Measurements from ENCODE around the gene CDRT15L2. TPM values are rescaled to one million over a fixed set of nuclear protein-coding genes. Genes with fewer than 3 reads are reported as not detected.
A peak's percentile ranks its signal among the peaks of the same experiment; 100 is the strongest.
"Not testable (repeated sequence)": the region's sequence is repeated elsewhere in the genome, so short reads cannot be mapped to it uniquely, and the experiment has no call there.

Gene CDRT15L2
- total RNA-seq, 1 donor from 2014 or later, result not detected

DNA sequence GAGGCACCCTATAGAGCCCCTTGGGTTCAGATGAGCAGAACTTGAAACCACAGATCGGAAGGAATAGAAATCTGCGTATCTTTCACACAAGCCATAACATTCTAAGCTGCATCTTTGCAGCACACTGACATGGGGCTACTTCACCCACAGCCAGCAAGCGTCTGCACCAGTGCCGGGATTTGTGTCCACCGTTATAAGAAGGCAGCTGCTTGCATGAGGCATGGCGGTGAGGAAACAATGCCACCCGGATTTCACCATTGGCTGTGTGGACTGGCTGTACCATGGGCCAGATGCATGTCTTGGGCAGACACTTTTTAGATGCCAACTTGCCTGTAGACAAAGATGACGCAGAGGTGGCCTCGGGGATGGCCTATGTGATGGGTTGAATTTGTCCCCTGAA lies 20.5 kb upstream of the CDRT15L2 start:
- not testable (repeated sequence) for H3K36me3 Mint-ChIP-seq; H3K9me3 Mint-ChIP-seq; H3K27me3 Mint-ChIP-seq (ENCODE audit: low read depth); DNase-seq (ENCODE audit: low spot score in 2 of 2, unreplicated experiment in 2 of 2); H3K4me1 Mint-ChIP-seq; H3K4me3 Mint-ChIP-seq; H3K27ac Mint-ChIP-seq

DNA sequence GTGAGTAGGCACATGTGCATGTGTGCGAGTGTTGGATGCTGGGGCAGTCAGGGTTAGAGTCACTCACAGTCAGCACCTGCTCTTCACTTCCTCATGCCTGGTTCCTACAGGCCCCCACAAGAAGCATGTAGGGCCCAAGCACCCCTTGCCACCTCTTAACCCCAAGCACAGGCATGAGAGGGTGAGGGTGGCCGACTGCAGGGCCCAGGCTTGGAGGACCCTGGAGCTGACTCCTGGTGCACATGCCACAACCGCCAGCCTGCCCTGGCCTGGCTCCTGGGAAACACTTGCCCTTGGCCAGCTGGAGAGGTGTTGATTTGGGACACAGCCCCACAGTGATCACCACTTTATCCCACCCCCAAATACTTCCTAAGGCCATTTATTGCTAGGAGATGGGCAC lies 16.9 kb upstream of the CDRT15L2 start:
- Mint-ChIP-seq H3K27me3 (ENCODE audit: low read depth) (peaks cover 6% of the 10 kb centered on the region), H3K4me3 (no peak overlapping the region), H3K9me3 (peaks cover 4% of the 10 kb centered on the region), H3K4me1 (no peaks in the 10 kb centered on the region), H3K27ac (no peak overlapping the region), H3K36me3 (no peaks in the 10 kb centered on the region)
- no peak for DNase-seq (ENCODE audit: low spot score in 2 of 2, unreplicated experiment in 2 of 2)
- TF ChIP-seq, protein P1, sequence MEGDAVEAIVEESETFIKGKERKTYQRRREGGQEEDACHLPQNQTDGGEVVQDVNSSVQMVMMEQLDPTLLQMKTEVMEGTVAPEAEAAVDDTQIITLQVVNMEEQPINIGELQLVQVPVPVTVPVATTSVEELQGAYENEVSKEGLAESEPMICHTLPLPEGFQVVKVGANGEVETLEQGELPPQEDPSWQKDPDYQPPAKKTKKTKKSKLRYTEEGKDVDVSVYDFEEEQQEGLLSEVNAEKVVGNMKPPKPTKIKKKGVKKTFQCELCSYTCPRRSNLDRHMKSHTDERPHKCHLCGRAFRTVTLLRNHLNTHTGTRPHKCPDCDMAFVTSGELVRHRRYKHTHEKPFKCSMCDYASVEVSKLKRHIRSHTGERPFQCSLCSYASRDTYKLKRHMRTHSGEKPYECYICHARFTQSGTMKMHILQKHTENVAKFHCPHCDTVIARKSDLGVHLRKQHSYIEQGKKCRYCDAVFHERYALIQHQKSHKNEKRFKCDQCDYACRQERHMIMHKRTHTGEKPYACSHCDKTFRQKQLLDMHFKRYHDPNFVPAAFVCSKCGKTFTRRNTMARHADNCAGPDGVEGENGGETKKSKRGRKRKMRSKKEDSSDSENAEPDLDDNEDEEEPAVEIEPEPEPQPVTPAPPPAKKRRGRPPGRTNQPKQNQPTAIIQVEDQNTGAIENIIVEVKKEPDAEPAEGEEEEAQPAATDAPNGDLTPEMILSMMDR (IDR thresholded peaks at IDR 0.05; ENCODE audit: unreplicated experiment), result no peak

- H3K9me3 Mint-ChIP-seq; H3K27ac Mint-ChIP-seq; H3K4me1 Mint-ChIP-seq; H3K36me3 Mint-ChIP-seq; DNase-seq (ENCODE audit: low spot score in 2 of 2, unreplicated experiment in 2 of 2); H3K27me3 Mint-ChIP-seq (ENCODE audit: low read depth); H3K4me3 Mint-ChIP-seq: not testable (repeated sequence)
Observed at GRCh38 chr17:20565245-20565644, 14.3 kb upstream of the CDRT15L2 start.

- TF ChIP-seq, protein P1 (IDR thresholded peaks at IDR 0.05; ENCODE audit: unreplicated experiment), result no peak
- Mint-ChIP-seq H3K27ac (no peak overlapping the region), H3K27me3 (ENCODE audit: low read depth) (peaks cover 2% of the 10 kb centered on the region), H3K4me1 (no peaks in the 10 kb centered on the region), H3K36me3 (no peaks in the 10 kb centered on the region), H3K4me3 (no peak overlapping the region), H3K9me3 (peaks cover 4% of the 10 kb centered on the region)
- no peak for DNase-seq (ENCODE audit: low spot score in 2 of 2, unreplicated experiment in 2 of 2)
Observed at GRCh38 chr17:20565711-20566110, 13.8 kb upstream of the CDRT15L2 start.

GRCh38 chr17:20566736-20567135 lies 12.8 kb upstream of the CDRT15L2 start:
- not testable (repeated sequence) for H3K27me3 Mint-ChIP-seq (ENCODE audit: low read depth); H3K36me3 Mint-ChIP-seq; H3K9me3 Mint-ChIP-seq; H3K27ac Mint-ChIP-seq; DNase-seq (ENCODE audit: low spot score in 2 of 2, unreplicated experiment in 2 of 2); H3K4me1 Mint-ChIP-seq; H3K4me3 Mint-ChIP-seq

DNA sequence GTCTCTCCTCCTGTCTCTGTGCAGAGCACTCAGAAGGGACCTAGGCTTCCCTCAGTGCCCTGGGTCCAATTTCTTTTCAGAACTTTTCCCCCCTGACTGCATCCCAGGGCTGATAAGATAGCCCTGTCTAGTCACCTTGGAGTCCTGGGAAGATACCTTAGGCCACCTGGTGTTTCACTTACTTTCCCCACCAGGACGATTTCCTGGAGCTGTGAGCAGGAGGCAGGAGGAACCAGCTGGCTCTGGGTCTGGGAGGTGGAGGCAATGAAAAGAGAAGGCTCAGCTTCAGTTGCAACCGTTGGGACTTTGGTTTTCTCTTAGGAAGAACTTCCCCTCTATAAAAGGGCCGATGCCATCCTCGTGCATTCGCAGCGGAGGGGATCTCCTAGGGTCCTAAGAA lies 12.1 kb upstream of the CDRT15L2 start:
- H3K4me1 Mint-ChIP-seq; H3K9me3 Mint-ChIP-seq; H3K27me3 Mint-ChIP-seq (ENCODE audit: low read depth); H3K4me3 Mint-ChIP-seq; DNase-seq (ENCODE audit: low spot score in 2 of 2, unreplicated experiment in 2 of 2); H3K36me3 Mint-ChIP-seq; H3K27ac Mint-ChIP-seq: not testable (repeated sequence)

- not testable (repeated sequence) for H3K9me3 Mint-ChIP-seq; H3K4me3 Mint-ChIP-seq; H3K27ac Mint-ChIP-seq; H3K27me3 Mint-ChIP-seq (ENCODE audit: low read depth); H3K4me1 Mint-ChIP-seq; DNase-seq (ENCODE audit: low spot score in 2 of 2, unreplicated experiment in 2 of 2); H3K36me3 Mint-ChIP-seq
Observed at GRCh38 chr17:20568604-20569003, 10.9 kb upstream of the CDRT15L2 start.

DNA sequence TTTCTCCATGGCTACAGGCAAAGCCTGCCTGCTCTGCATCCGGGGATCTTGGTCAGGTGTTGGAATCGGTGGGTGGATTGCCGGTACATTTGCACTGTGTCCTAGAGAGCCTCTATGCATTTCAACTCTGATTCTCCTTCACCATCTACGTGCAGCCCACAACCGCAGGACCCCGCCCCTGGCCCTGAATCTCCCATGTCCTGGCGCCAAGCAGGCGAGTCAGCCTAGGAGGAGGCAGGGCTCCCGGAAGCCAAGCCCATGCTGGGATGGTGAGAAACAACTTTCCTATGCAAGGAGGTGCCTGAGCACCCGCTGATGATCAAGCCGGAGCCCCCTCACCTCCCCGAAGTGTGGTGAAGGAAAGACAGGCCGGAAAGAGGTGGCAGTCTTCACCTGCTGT lies 7.9 kb upstream of the CDRT15L2 start:
- H3K36me3 Mint-ChIP-seq; DNase-seq (ENCODE audit: low spot score in 2 of 2, unreplicated experiment in 2 of 2); H3K4me3 Mint-ChIP-seq; H3K4me1 Mint-ChIP-seq; H3K27ac Mint-ChIP-seq; H3K27me3 Mint-ChIP-seq (ENCODE audit: low read depth); H3K9me3 Mint-ChIP-seq: not testable (repeated sequence)

GRCh38 chr17:20573216-20573615 lies 6.3 kb upstream of the CDRT15L2 start:
- H3K27ac Mint-ChIP-seq; DNase-seq (ENCODE audit: low spot score in 2 of 2, unreplicated experiment in 2 of 2); H3K9me3 Mint-ChIP-seq; H3K4me1 Mint-ChIP-seq; H3K4me3 Mint-ChIP-seq; H3K36me3 Mint-ChIP-seq; H3K27me3 Mint-ChIP-seq (ENCODE audit: low read depth): not testable (repeated sequence)

- H3K4me1 Mint-ChIP-seq; H3K27ac Mint-ChIP-seq; H3K36me3 Mint-ChIP-seq; DNase-seq (ENCODE audit: low spot score in 2 of 2, unreplicated experiment in 2 of 2); H3K4me3 Mint-ChIP-seq; H3K9me3 Mint-ChIP-seq; H3K27me3 Mint-ChIP-seq (ENCODE audit: low read depth): not testable (repeated sequence)
Observed at GRCh38 chr17:20575071-20575470, 4.5 kb upstream of the CDRT15L2 start.

GRCh38 chr17:20583891-20584577 lies 4.5 kb downstream of the CDRT15L2 start:
- H3K27ac Mint-ChIP-seq; H3K9me3 Mint-ChIP-seq; H3K4me1 Mint-ChIP-seq; H3K27me3 Mint-ChIP-seq (ENCODE audit: low read depth); DNase-seq (ENCODE audit: low spot score in 2 of 2, unreplicated experiment in 2 of 2); H3K4me3 Mint-ChIP-seq; H3K36me3 Mint-ChIP-seq: not testable (repeated sequence)

GRCh38 chr17:20588744-20589453 lies 9.4 kb downstream of the CDRT15L2 start:
- H3K4me3 Mint-ChIP-seq, result peak overlapping the region; percentile 69
- H3K27ac Mint-ChIP-seq; H3K4me1 Mint-ChIP-seq; H3K27me3 Mint-ChIP-seq (ENCODE audit: low read depth); H3K36me3 Mint-ChIP-seq; DNase-seq (ENCODE audit: low spot score in 2 of 2, unreplicated experiment in 2 of 2); H3K9me3 Mint-ChIP-seq: not testable (repeated sequence)
